Panc1 (cell line): Measurements from ENCODE around the gene ZSCAN5C.

Experiments
- POLR2AphosphoS5 ChIP-seq: IDR thresholded peaks from 2 replicates; pipeline ENCODE4 v1.6.1; 2012; ENCODE audit warnings: mild to moderate bottlenecking, low read depth, low read length, moderate library complexity
- TF ChIP-seq, protein P1 (sequence below): fragments of 450-650 bp; IDR thresholded peaks from 2 replicates; pipeline ENCODE4 v1.5.1; 2017; ENCODE audit warnings: mild to moderate bottlenecking
- TF ChIP-seq, protein P2 (sequence below), 2 experiments: IDR thresholded peaks; 2 replicates each; pipeline ENCODE4 v1.6.1; 2011 to 2012; ENCODE audit warnings: low read depth in 2 of 2, control low read depth in 1 of 2, low read length in 1 of 2, mild to moderate bottlenecking in 1 of 2, moderate library complexity in 1 of 2; ENCODE audit not compliant: insufficient read depth in 1 of 2

- TF ChIP-seq, protein P1, sequence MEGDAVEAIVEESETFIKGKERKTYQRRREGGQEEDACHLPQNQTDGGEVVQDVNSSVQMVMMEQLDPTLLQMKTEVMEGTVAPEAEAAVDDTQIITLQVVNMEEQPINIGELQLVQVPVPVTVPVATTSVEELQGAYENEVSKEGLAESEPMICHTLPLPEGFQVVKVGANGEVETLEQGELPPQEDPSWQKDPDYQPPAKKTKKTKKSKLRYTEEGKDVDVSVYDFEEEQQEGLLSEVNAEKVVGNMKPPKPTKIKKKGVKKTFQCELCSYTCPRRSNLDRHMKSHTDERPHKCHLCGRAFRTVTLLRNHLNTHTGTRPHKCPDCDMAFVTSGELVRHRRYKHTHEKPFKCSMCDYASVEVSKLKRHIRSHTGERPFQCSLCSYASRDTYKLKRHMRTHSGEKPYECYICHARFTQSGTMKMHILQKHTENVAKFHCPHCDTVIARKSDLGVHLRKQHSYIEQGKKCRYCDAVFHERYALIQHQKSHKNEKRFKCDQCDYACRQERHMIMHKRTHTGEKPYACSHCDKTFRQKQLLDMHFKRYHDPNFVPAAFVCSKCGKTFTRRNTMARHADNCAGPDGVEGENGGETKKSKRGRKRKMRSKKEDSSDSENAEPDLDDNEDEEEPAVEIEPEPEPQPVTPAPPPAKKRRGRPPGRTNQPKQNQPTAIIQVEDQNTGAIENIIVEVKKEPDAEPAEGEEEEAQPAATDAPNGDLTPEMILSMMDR, result no peak
- no peak for TF ChIP-seq POLR2AphosphoS5
- TF ChIP-seq, protein P2, sequence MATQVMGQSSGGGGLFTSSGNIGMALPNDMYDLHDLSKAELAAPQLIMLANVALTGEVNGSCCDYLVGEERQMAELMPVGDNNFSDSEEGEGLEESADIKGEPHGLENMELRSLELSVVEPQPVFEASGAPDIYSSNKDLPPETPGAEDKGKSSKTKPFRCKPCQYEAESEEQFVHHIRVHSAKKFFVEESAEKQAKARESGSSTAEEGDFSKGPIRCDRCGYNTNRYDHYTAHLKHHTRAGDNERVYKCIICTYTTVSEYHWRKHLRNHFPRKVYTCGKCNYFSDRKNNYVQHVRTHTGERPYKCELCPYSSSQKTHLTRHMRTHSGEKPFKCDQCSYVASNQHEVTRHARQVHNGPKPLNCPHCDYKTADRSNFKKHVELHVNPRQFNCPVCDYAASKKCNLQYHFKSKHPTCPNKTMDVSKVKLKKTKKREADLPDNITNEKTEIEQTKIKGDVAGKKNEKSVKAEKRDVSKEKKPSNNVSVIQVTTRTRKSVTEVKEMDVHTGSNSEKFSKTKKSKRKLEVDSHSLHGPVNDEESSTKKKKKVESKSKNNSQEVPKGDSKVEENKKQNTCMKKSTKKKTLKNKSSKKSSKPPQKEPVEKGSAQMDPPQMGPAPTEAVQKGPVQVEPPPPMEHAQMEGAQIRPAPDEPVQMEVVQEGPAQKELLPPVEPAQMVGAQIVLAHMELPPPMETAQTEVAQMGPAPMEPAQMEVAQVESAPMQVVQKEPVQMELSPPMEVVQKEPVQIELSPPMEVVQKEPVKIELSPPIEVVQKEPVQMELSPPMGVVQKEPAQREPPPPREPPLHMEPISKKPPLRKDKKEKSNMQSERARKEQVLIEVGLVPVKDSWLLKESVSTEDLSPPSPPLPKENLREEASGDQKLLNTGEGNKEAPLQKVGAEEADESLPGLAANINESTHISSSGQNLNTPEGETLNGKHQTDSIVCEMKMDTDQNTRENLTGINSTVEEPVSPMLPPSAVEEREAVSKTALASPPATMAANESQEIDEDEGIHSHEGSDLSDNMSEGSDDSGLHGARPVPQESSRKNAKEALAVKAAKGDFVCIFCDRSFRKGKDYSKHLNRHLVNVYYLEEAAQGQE (IDR thresholded peaks at IDR 0.05; ENCODE audit: insufficient read depth in 1 of 2, low read depth in 2 of 2, low read length in 1 of 2), result no peak
These were observed 42.3 kb upstream of the ZSCAN5C start for GRCh38 chr19:56159622-56160271.
